Measurements from ENCODE around the gene MPP2.

- TF ChIP-seq EZH2 (IDR thresholded peaks at IDR 0.05; ENCODE audit: borderline replicate concordance, low read depth, low read length, severe bottlenecking) (no peak), CTCF (IDR thresholded peaks at IDR 0.05; ENCODE audit: extremely low read depth in 1 of 2, insufficient read depth in 1 of 2, low read depth in 1 of 2, low read length in 2 of 2) (no peak), POLR2A (IDR thresholded peaks at IDR 0.05; ENCODE audit: low read depth, low read length) (no peak), POLR2AphosphoS5 (IDR thresholded peaks at IDR 0.05; ENCODE audit: insufficient read depth, low read depth, low read length) (no peak), MAX (IDR thresholded peaks at IDR 0.05; ENCODE audit: insufficient read depth, insufficient read length) (no peak), FOS (IDR thresholded peaks at IDR 0.05; ENCODE audit: borderline replicate concordance, insufficient read depth, low read length) (no peak), JUN (IDR thresholded peaks at IDR 0.05; ENCODE audit: borderline replicate concordance, insufficient read depth, insufficient read length, low read depth) (no peak)
Measured at GRCh38 chr17:43901861-43902589, 5.3 kb downstream of the MPP2 start.
